Cortex of kidney (tissue), 1 donor: ENCODE results near the gene ADAMTS14.
"Not testable (repeated sequence)": the region's sequence is repeated elsewhere in the genome, so short reads cannot be mapped to it uniquely, and the experiment has no call there.

Source experiments
- DNase-seq: peaks from one replicate; lab custom pipeline; 2025; lab: John Stamatoyannopoulos, UW

Gene ADAMTS14

GRCh38 chr10:70753841-70754621, 81.7 kb downstream of the ADAMTS14 start:
- no peak for DNase-seq

- no peak for DNase-seq
Observed at GRCh38 chr10:70756700-70757360, 84.5 kb downstream of the ADAMTS14 start.

- no peak for DNase-seq
Observed at GRCh38 chr10:70757856-70758255, 85.5 kb downstream of the ADAMTS14 start.

GRCh38 chr10:70758757-70759514, 86.6 kb downstream of the ADAMTS14 start:
- DNase-seq: no peak

GRCh38 chr10:70759781-70760180, 87.5 kb downstream of the ADAMTS14 start:
- no peak for DNase-seq

GRCh38 chr10:70760271-70760787, 88.0 kb downstream of the ADAMTS14 start:
- DNase-seq: no peak

GRCh38 chr10:70761031-70761601, 88.8 kb downstream of the ADAMTS14 start:
- no peak for DNase-seq

GRCh38 chr10:70761727-70762350, 89.5 kb downstream of the ADAMTS14 start:
- no peak for DNase-seq

GRCh38 chr10:70762441-70763175, 90.3 kb downstream of the ADAMTS14 start:
- no peak for DNase-seq

- no peak for DNase-seq
Observed at GRCh38 chr10:70763567-70763966, 91.3 kb downstream of the ADAMTS14 start.

GRCh38 chr10:70765794-70766594, 93.7 kb downstream of the ADAMTS14 start:
- DNase-seq: no peak

GRCh38 chr10:70768026-70768685, 95.8 kb downstream of the ADAMTS14 start:
- DNase-seq: not testable (repeated sequence)

GRCh38 chr10:70769121-70769520, 96.8 kb downstream of the ADAMTS14 start:
- DNase-seq: no peak

- DNase-seq: no peak
Observed at GRCh38 chr10:70770001-70770400, 97.7 kb downstream of the ADAMTS14 start.

- not testable (repeated sequence) for DNase-seq
Observed at GRCh38 chr10:70770516-70770915, 98.2 kb downstream of the ADAMTS14 start.

GRCh38 chr10:70771311-70772194, 99.2 kb downstream of the ADAMTS14 start:
- DNase-seq: no peak

GRCh38 chr10:70772627-70773026, 100.3 kb downstream of the ADAMTS14 start:
- DNase-seq: no peak

GRCh38 chr10:70773461-70773860, 101.2 kb downstream of the ADAMTS14 start:
- DNase-seq: no peak
